GM15510 (cell line): Measurements from ENCODE around the gene DNAH1.

Experiments used
- POLR2A ChIP-seq: IDR thresholded peaks from 3 replicates; pipeline ENCODE4 v1.6.1; 2011; ENCODE audit warnings: borderline replicate concordance; ENCODE audit not compliant: insufficient read length; ENCODE audit errors: extremely low read depth

Gene DNAH1

DNA sequence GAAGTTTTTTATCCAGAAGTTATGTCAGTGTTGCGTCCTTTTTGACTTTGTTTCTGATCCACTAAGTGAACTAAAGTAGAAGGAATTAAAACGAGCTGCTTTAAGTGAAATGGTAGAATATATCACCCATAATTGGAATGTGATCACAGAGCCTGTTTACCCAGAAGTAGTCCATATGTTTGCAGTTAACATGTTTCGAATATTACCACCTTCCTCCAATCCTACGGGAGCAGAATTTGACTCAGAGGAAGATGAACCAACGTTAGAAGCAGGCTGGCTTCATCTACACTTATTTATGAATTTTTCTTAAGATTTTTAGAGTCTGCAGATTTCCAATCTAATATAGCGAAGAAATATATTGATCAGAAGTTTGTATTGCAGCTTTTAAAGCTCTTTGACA, 57.6 kb downstream of the DNAH1 start:
- TF ChIP-seq POLR2A: no peak

DNA sequence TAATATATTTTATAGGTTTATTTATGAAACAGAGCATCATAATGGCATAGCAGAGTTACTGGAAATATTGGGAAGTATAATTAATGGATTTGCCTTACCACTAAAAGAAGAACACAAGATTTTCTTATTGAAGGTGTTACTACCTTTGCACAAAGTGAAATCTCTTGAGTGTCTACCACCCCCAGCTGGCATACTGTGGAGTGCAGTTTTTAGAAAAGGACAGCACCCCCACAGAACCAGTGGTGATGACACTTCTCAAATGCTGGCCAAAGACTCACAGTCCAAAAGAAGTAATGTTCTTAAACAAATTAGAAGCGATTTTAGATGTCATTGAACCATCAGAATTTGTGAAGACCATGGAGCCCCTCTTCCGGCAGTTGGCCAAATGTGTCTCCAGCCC, 58.1 kb downstream of the DNAH1 start:
- TF ChIP-seq POLR2A: no peak

DNA sequence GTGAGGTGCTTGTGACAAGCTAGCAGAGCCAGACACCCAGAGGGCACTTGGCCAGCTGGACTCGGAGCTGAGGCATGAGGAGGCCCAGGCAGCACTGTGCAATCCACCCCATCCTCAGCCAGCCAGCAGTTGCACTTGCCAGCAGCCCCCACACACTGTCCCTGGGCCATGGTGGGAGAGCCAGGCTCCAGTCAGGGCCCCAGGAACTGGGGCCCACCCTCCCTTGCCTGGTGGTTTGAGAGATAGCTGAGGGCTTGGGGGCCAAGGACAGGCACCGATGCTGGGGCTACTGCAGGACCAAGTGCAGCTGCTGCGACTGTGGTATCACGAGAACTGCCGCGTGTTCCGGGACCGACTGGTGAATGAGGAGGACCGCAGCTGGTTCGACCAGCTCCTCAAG, 63.5 kb downstream of the DNAH1 start:
- no peak for TF ChIP-seq POLR2A

- no peak for TF ChIP-seq POLR2A
These were observed 63.9 kb downstream of the DNAH1 start for GRCh38 chr3:52380023-52380422.

- no peak for TF ChIP-seq POLR2A
These were observed 65.5 kb downstream of the DNAH1 start for GRCh38 chr3:52381623-52382022.

GRCh38 chr3:52383446-52383845, 67.3 kb downstream of the DNAH1 start:
- TF ChIP-seq POLR2A: no peak

- TF ChIP-seq POLR2A: no peak
These were observed 68.1 kb downstream of the DNAH1 start for GRCh38 chr3:52384019-52384761.

- no peak for TF ChIP-seq POLR2A
These were observed 69.0 kb downstream of the DNAH1 start for GRCh38 chr3:52385157-52385556.

DNA sequence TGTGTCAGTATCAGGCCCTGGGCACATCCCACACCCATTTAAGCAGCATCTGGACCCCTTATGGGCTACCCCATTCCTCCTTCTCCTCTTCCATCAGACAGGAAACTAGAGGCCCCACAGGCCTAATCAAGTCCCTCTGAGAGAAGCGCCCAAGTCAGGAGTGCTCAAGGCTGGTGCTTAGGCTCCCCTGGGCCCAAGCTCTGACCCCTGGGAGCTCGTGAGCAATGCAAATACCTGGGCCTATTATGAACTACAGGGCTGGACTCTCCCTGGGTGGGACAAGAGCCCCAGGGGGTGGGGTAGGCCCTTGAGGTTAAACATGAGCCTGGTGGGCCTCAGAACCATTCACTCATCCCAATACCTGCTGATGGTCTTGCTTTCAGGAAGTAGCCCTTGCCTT, 71.4 kb downstream of the DNAH1 start:
- TF ChIP-seq POLR2A: no peak

DNA sequence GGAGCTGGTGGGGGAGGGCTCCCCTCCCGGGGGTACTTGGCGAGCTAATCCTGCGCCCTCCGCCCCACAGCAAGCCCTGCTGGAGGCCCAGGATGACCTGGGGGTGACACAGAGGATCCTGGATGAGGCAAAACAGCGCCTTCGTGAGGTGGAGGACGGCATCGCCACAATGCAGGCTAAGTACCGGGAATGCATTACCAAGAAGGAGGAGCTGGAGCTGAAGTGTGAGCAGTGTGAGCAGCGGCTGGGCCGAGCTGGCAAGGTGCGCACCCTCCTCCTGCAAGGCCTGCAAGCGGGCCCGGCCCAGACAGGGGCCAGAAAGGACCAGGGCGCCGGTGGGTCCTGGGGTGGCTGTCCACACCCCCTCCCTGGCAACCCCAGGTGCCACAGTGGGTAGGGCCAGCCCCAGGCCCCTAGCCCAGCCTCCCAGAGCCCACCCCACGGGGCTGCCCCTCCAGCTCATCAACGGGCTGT, 72.3 kb downstream of the DNAH1 start:
- TF ChIP-seq POLR2A: no peak

GRCh38 chr3:52388933-52389332, 72.8 kb downstream of the DNAH1 start:
- TF ChIP-seq POLR2A: no peak

GRCh38 chr3:52391096-52391495, 75.0 kb downstream of the DNAH1 start:
- no peak for TF ChIP-seq POLR2A

GRCh38 chr3:52392216-52392930, 76.3 kb downstream of the DNAH1 start:
- no peak for TF ChIP-seq POLR2A

DNA sequence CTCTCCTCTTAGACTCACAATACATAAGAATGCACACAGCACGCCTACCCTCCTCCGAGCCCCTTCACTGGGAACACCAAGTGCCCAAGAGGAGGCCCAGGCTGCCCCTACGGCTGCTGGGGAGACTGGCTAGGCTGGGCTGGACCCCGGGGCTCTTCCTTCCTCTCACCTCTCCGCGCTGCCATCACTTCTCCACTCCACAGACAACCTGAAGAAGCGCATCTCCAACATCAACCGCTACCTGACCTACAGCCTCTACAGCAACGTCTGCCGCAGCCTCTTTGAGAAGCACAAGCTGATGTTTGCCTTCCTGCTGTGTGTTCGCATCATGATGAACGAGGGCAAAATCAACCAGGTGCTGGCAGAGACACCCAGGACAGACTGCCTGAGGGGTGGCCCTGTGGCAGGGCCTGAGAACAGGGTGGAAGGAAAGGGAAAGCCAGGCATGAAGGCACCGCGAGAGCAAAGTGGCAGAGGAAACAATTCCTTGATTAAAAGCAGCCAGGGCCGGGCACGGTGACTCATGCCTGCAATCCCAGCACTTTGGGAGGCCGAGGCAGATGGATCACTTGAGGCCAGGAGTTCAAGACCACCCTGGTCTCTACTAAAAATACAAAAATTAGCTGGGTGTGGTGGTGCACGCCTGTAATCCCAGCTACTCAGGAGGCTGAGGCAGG, 77.2 kb downstream of the DNAH1 start:
- TF ChIP-seq POLR2A: no peak

- no peak for TF ChIP-seq POLR2A
These were observed 78.0 kb downstream of the DNAH1 start for GRCh38 chr3:52393959-52394670.
